GM12878 (cell line): Measurements from ENCODE around the gene FMNL2. TPM values are rescaled to one million over a fixed set of nuclear protein-coding genes. Genes with fewer than 3 reads are reported as not detected.

Source experiments
- ATAC-seq: fragments of 200-7000 bp; cut with Tn5 transposase; 3 replicates; pipeline ENCODE4 v1.9.1; 2020; ENCODE audit warnings: mild to moderate bottlenecking, moderate library complexity
- BruUV-seq: library from RNA; stranded (reverse); fragments of 400-500 nt; replicated peaks from 2 replicates; lab custom pipeline; 2021; lab: Mats Ljungman, UMichigan
- CTCF ChIA-PET: fragments of 300-600 bp; sonication (Branson Sonifier 250); formaldehyde crosslinking; extraction: SDS; loops from one replicate; lab custom pipeline; 2021; ENCODE audit warnings: inconsistent platforms; lab: Yijun Ruan, JAX
- POLR2A ChIA-PET: fragments of 350-600 bp; formaldehyde crosslinking; extraction: SDS; loops from one replicate; lab custom pipeline; 2021; ENCODE audit warnings: inconsistent platforms; lab: Charles Lee
- RAD21 ChIA-PET: fragments of 300-600 bp; sonication (Branson Sonifier 250); formaldehyde crosslinking; loops from one replicate; lab custom pipeline; 2023; ENCODE audit warnings: antibody characterized with exemption; ENCODE audit not compliant: unreplicated experiment; lab: Charles Lee
- SMC1A ChIA-PET: fragments of 300-600 bp; sonication (Branson Sonifier 250); formaldehyde crosslinking; loops from one replicate; lab custom pipeline; 2023; ENCODE audit not compliant: unreplicated experiment, uncharacterized antibody; lab: Charles Lee
- DNase-seq: peaks from one replicate; pipeline ENCODE4 v3.0.0-alpha.2; 2011; ENCODE audit warnings: low read depth, low spot score
- FAIRE-seq: peaks from 3 replicates; lab custom pipeline; 2011; peaks lifted over from hg19 to GRCh38; lab: Jason Lieb, UNC
- H2AFZ ChIP-seq: 2 replicates; pipeline ENCODE4 v1.6.0; 2011; ENCODE audit warnings: low read depth, low read length, control low read depth; ENCODE audit not compliant: control insufficient read depth
- H3K27ac ChIP-seq: 2 replicates; pipeline ENCODE4 v1.5.1; 2011; ENCODE audit warnings: control low read depth; ENCODE audit not compliant: control insufficient read depth, insufficient read depth
- H3K27me3 ChIP-seq, 2 experiments: replicated peaks in 1 of 2; 2 replicates each; pipeline versions ENCODE4 v1.6.0 to v1.6.1; 2011; ENCODE audit warnings: low read length in 1 of 2; ENCODE audit not compliant: control insufficient read depth in 2 of 2, insufficient read depth in 2 of 2
- H3K36me3 ChIP-seq, 2 experiments: 2 replicates each; pipeline ENCODE4 v1.5.1; 2011; ENCODE audit warnings: low read length in 1 of 2; ENCODE audit not compliant: control insufficient read depth in 2 of 2, insufficient read depth in 2 of 2
- H3K4me1 ChIP-seq: 2 replicates; pipeline ENCODE4 v1.6.1; 2011; ENCODE audit warnings: mild to moderate bottlenecking, low read length, moderate library complexity, mixed read lengths; ENCODE audit not compliant: control insufficient read depth, insufficient read depth
- H3K4me2 ChIP-seq: 2 replicates; pipeline ENCODE4 v1.6.0; 2011; ENCODE audit warnings: control low read depth; ENCODE audit not compliant: control insufficient read depth, insufficient read depth
- H3K4me3 ChIP-seq: fragments of 200-600 bp; sonication (generic); 2 replicates; pipeline ENCODE4 v1.5.1; 2016
- H3K79me2 ChIP-seq: 2 replicates; pipeline ENCODE4 v1.6.0; 2011; ENCODE audit warnings: low read length; ENCODE audit not compliant: control insufficient read depth, insufficient read depth
- H3K9ac ChIP-seq: 2 replicates; pipeline ENCODE4 v1.8.0; 2011; ENCODE audit warnings: low read length, control low read depth, mixed read lengths; ENCODE audit not compliant: control insufficient read depth, insufficient read depth
- H3K9me3 ChIP-seq: replicated peaks from 3 replicates; pipeline ENCODE4 v1.5.1; 2011; ENCODE audit warnings: mild to moderate bottlenecking, low read length; ENCODE audit not compliant: control insufficient read depth, insufficient read depth
- H4K20me1 ChIP-seq: 2 replicates; pipeline ENCODE4 v1.6.0; 2011; ENCODE audit not compliant: control insufficient read depth, insufficient read depth
- BCL11A ChIP-seq: IDR thresholded peaks from 2 replicates; pipeline ENCODE4 v1.6.1; 2011; ENCODE audit warnings: low read depth, low read length
- CBX3 ChIP-seq: fragments of 200-600 bp; sonication (generic); IDR thresholded peaks from 2 replicates; pipeline ENCODE4 v1.6.1; 2016; ENCODE audit warnings: low read depth, borderline replicate concordance
- KDM1A ChIP-seq: fragments of 200-600 bp; sonication (generic); IDR thresholded peaks from 2 replicates; pipeline ENCODE4 v1.6.1; 2016; ENCODE audit warnings: borderline replicate concordance
- SREBF1 ChIP-seq: IDR thresholded peaks from 2 replicates; pipeline ENCODE4 v1.6.1; 2012; ENCODE audit warnings: mild to moderate bottlenecking, low read length
- SREBF2 ChIP-seq: IDR thresholded peaks from 2 replicates; pipeline ENCODE4 v1.6.1; 2012; ENCODE audit warnings: mild to moderate bottlenecking, low read length
- TCF3 ChIP-seq: IDR thresholded peaks from 2 replicates; pipeline ENCODE4 v1.6.1; 2012; ENCODE audit warnings: low read depth, mild to moderate bottlenecking, low read length, borderline replicate concordance; ENCODE audit not compliant: insufficient read depth
- WGBS: methylation state at CpG from one replicate; pipeline ENCODE4 v1.1.6; 2016; ENCODE audit warnings: low lambda C conversion rate; ENCODE audit not compliant: insufficient replicate concordance, insufficient coverage; ENCODE audit errors: missing lambda C conversion rate; 5-methylcytosine and 5-hydroxymethylcytosine counted together
- in situ Hi-C: fragments of 300-500 bp; cut with MboI; formaldehyde crosslinking; loops from 9 replicates; pipeline ENCODE4 v1.14.3; 2018; ENCODE audit warnings: mixed read lengths
- intact Hi-C: fragments of 100-400 bp; cut with micrococcal nuclease; formaldehyde crosslinking; loops from one replicate; pipeline ENCODE4 v1.14.2; 2022; ENCODE audit not compliant: unreplicated experiment
- polyA plus RNA-seq, 11 experiments: library from polyadenylated mRNA; depleted of rRNA in 4 of 11; unstranded in 6 of 11; stranded (reverse) in 5 of 11; fragments of >200 nt; fragmentation: Nextera tagmentation in 4 of 11; fragmentation: Illumina TruSeq in 1 of 11; extraction: Ambion mirVana in 4 of 11; extraction: Trizol in 1 of 11; gene quantifications; 1 replicate in 1 of 11; 2 replicates in 10 of 11; pipeline versions ENCODE4 v1.2.1 to v1.2.3, GENCODE V29; 2011 to 2016; ENCODE audit warnings: inconsistent platforms in 2 of 11, missing spikeins in 2 of 11, low read depth in 1 of 11
- total RNA-seq, 4 experiments: library from RNA; depleted of rRNA in 3 of 4; stranded (reverse); fragments of >200 nt in 3 of 4; fragmentation: Illumina TruSeq in 1 of 4; extraction: Trizol in 1 of 4; gene quantifications; 2 replicates each; pipeline versions ENCODE4 v1.2.1 to v1.2.3, GENCODE V29; 2013 to 2021
- TF ChIP-seq, protein P1 (sequence below): IDR thresholded peaks from 2 replicates; pipeline ENCODE4 v1.6.1; 2011; ENCODE audit warnings: low read depth, low read length, improper control_type of control experiment, borderline replicate concordance
- TF ChIP-seq, protein P2 (sequence below): IDR thresholded peaks from 2 replicates; pipeline ENCODE4 v1.6.1; 2012; ENCODE audit warnings: low read depth, low read length, improper control_type of control experiment
- TF ChIP-seq, protein P3 (sequence below): IDR thresholded peaks from 2 replicates; pipeline ENCODE4 v1.6.1; 2012; ENCODE audit warnings: low read depth, low read length, improper control_type of control experiment

FMNL2 gene
- total and polyA plus RNA-seq, 10 of the 15 experiments (the other 5 are each of a cell fraction or from before 2014, with no cell fraction given) = 0.13 to 9.9 (median 0.35) TPM

DNA sequence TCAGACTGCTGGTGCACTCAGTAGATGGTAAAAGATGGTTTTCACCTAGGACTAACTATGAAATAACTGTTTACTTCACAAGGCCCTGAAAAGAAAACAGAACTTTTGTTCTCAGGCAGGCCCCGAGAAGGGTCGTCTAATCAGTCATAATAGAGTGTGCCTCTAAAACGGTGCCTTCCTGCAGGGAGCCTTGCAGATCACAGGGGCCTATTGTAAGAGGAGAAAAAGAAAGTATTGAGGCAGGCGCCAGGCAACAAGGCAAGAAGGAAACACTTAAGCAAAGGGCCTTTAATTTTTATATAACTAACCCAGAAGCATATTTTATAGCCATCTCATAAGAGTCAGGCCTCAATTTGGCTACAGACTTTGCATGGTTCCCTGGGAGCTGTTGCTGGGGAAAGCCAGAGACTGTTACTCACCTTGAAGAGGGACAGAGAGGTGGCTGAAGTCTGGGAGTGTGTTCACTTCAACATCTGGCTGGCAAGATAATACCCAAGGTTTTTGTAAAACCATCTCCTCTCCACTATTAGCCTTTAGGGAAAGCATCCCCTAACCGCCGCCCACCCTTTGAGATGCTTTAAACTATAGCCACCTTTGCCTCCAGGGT lies 265.2 kb downstream of the FMNL2 start:
- Histone ChIP-seq H3K36me3 (no peaks in the 10 kb centered on the region), H3K27ac (no peak overlapping the region), H3K9me3 (no peaks in the 10 kb centered on the region), H3K79me2 (no peaks in the 10 kb centered on the region), H2AFZ (no peak overlapping the region), H4K20me1 (no peaks in the 10 kb centered on the region), H3K4me3 (no peak overlapping the region), H3K4me2 (no peak overlapping the region), H3K27me3 (no peaks in the 10 kb centered on the region), H3K9ac (no peak overlapping the region), H3K4me1 (no peaks in the 10 kb centered on the region)
- RAD21 ChIA-PET = no interaction called here
- DNase-seq = no peak
- in situ Hi-C loops (no loop called here), intact Hi-C loops (no loop called here)
- SMC1A ChIA-PET = interaction anchor here (0.9 kb wide), 1 partner anchor 25 kb away, joined by 3 read pairs; no protein-coding TSS in a partner anchor
- CTCF ChIA-PET = interaction anchor here (0.6 to 1.7 kb wide), 2 partner anchors 36 to 90 kb away, joined by 3 to 4 read pairs; no protein-coding TSS in a partner anchor
- TF ChIP-seq TCF3 (no peak), CBX3 (no peak), SREBF1 (no peak), KDM1A (no peak), SREBF2 (no peak), BCL11A (no peak)
- TF ChIP-seq, protein P1, sequence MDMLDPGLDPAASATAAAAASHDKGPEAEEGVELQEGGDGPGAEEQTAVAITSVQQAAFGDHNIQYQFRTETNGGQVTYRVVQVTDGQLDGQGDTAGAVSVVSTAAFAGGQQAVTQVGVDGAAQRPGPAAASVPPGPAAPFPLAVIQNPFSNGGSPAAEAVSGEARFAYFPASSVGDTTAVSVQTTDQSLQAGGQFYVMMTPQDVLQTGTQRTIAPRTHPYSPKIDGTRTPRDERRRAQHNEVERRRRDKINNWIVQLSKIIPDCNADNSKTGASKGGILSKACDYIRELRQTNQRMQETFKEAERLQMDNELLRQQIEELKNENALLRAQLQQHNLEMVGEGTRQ = no peak
- TF ChIP-seq, protein P2, sequence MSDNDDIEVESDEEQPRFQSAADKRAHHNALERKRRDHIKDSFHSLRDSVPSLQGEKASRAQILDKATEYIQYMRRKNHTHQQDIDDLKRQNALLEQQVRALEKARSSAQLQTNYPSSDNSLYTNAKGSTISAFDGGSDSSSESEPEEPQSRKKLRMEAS = no peak
- TF ChIP-seq, protein P3, sequence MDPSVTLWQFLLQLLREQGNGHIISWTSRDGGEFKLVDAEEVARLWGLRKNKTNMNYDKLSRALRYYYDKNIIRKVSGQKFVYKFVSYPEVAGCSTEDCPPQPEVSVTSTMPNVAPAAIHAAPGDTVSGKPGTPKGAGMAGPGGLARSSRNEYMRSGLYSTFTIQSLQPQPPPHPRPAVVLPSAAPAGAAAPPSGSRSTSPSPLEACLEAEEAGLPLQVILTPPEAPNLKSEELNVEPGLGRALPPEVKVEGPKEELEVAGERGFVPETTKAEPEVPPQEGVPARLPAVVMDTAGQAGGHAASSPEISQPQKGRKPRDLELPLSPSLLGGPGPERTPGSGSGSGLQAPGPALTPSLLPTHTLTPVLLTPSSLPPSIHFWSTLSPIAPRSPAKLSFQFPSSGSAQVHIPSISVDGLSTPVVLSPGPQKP = no peak
- WGBS = 66% methylated on average over 6 of the region's 6 CpGs
- no TSS peak for BruUV-seq
- FAIRE-seq = no peak
- POLR2A ChIA-PET = no interaction called here
- no peak for ATAC-seq
